Gastrocnemius medialis (tissue), 4 donors: ENCODE measurements around the gene ZNF605.
"Not testable (repeated sequence)": the region's sequence is repeated elsewhere in the genome, so short reads cannot be mapped to it uniquely, and the experiment has no call there.

ENCODE experiments used
- POLR2A ChIP-seq, 2 donors: fragments of 450-650 bp; IDR thresholded peaks; one replicate each; pipeline ENCODE4 v1.6.1; 2017; ENCODE audit warnings: antibody characterized with exemption in 2 of 2, mild to moderate bottlenecking in 2 of 2, moderate library complexity in 2 of 2
- TF ChIP-seq, protein P1 (sequence below), 5 experiments: fragments of 450-650 bp in 3 of 5; fragments of 200-600 bp in 2 of 5; sonication (generic) in 2 of 5; IDR thresholded peaks in 4 of 5; conservative IDR thresholded peaks in 1 of 5; 1 replicate in 4 of 5; 2 replicates in 1 of 5; pipeline ENCODE4 v1.5.1; 2016 to 2019; ENCODE audit warnings: antibody characterized with exemption in 5 of 5, mild to moderate bottlenecking in 3 of 5, moderate library complexity in 3 of 5

DNA sequence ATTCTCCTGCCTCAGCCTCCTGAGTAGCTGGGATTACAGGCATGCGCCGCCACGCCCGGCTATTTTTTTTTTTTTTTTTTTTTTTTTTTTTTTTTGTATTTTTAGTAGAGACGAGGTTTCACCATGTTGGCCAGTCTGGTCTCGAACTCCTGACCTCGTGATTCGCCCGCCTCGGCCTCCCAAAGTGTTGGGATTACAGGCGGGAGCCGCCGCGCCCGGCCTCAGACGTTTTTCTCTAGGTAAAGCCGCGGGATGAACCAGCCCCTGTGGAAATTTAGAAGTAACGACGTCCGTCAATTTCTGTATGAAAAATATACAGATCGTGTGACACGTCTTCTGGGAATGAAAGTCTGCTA is 48.3 kb downstream of the ZNF605 start:
- TF ChIP-seq, protein P1, sequence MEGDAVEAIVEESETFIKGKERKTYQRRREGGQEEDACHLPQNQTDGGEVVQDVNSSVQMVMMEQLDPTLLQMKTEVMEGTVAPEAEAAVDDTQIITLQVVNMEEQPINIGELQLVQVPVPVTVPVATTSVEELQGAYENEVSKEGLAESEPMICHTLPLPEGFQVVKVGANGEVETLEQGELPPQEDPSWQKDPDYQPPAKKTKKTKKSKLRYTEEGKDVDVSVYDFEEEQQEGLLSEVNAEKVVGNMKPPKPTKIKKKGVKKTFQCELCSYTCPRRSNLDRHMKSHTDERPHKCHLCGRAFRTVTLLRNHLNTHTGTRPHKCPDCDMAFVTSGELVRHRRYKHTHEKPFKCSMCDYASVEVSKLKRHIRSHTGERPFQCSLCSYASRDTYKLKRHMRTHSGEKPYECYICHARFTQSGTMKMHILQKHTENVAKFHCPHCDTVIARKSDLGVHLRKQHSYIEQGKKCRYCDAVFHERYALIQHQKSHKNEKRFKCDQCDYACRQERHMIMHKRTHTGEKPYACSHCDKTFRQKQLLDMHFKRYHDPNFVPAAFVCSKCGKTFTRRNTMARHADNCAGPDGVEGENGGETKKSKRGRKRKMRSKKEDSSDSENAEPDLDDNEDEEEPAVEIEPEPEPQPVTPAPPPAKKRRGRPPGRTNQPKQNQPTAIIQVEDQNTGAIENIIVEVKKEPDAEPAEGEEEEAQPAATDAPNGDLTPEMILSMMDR (IDR thresholded peaks at IDR 0.05 in 4 of 5, conservative IDR thresholded peaks at IDR 0.05 in 1 of 5) = not testable (repeated sequence)
- not testable (repeated sequence) for TF ChIP-seq POLR2A (IDR thresholded peaks at IDR 0.05)
